ENCODE results near the gene SGPP1. TPM values are rescaled to one million over a fixed set of nuclear protein-coding genes. Genes with fewer than 3 reads are reported as not detected.

SGPP1 gene
- total RNA-seq, 2 experiments from 2014 or later: 15.9 to 16.5 TPM

Other genes starting within 250 kb of the SGPP1 start
- gene PPP2R5E, start 184.7 kb downstream of the SGPP1 start, total RNA-seq: 10 to 100 TPM; 33.5 to 35.9 TPM
- 10 to 100 TPM; 13.6 to 13.7 TPM for gene WDR89, start 86.2 kb downstream of the SGPP1 start, total RNA-seq
- gene SYNE2, start 124.9 kb upstream of the SGPP1 start, total RNA-seq: 10 to 100 TPM; 93.4 to 94.2 TPM

All from CD8-positive, alpha-beta T cell (primary cell).